ENCODE data around the gene TMEM100. TPM values are rescaled to one million over a fixed set of nuclear protein-coding genes. Genes with fewer than 3 reads are reported as not detected.

Gene TMEM100
- polyA plus RNA-seq, 1 of the 3 experiments (the other 2 are of a cell fraction), result 1.7 TPM

DNA sequence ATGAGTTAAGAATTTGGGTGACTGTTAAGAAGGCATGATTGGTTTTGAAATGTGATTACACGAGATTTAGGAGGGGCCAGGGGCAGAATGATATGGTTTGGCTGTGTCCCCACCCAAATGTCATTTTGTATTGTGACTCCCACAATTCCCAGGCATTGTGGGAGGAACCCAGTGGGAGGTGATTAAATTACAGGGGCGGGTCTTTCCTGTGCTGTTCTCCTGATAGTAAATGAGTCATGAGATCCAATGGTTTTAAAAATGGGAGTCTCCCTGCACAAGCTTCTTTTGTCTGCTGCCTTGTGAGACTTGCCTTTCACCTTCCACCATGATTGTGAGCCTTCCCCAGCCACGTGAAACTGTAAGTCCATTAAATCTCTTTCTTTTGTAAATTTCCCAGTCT, 34.6 kb downstream of the TMEM100 start:
- DNase-seq, result no peak
- 25% methylated on average over 3 of the region's 3 CpGs for whole genome bisulfite sequencing (ENCODE audit: low lambda C conversion rate)
- no peak for TF ChIP-seq ELF1 (IDR thresholded peaks at IDR 0.05)
- no peak for TF ChIP-seq JUND (IDR thresholded peaks at IDR 0.05)
- TF ChIP-seq, protein P1, sequence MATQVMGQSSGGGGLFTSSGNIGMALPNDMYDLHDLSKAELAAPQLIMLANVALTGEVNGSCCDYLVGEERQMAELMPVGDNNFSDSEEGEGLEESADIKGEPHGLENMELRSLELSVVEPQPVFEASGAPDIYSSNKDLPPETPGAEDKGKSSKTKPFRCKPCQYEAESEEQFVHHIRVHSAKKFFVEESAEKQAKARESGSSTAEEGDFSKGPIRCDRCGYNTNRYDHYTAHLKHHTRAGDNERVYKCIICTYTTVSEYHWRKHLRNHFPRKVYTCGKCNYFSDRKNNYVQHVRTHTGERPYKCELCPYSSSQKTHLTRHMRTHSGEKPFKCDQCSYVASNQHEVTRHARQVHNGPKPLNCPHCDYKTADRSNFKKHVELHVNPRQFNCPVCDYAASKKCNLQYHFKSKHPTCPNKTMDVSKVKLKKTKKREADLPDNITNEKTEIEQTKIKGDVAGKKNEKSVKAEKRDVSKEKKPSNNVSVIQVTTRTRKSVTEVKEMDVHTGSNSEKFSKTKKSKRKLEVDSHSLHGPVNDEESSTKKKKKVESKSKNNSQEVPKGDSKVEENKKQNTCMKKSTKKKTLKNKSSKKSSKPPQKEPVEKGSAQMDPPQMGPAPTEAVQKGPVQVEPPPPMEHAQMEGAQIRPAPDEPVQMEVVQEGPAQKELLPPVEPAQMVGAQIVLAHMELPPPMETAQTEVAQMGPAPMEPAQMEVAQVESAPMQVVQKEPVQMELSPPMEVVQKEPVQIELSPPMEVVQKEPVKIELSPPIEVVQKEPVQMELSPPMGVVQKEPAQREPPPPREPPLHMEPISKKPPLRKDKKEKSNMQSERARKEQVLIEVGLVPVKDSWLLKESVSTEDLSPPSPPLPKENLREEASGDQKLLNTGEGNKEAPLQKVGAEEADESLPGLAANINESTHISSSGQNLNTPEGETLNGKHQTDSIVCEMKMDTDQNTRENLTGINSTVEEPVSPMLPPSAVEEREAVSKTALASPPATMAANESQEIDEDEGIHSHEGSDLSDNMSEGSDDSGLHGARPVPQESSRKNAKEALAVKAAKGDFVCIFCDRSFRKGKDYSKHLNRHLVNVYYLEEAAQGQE (IDR thresholded peaks at IDR 0.05; ENCODE audit: low read depth, low read length), result no peak
- TF ChIP-seq TAF1 (IDR thresholded peaks at IDR 0.05; ENCODE audit: borderline replicate concordance, low read depth, low read length), result no peak
- TF ChIP-seq, protein P2, sequence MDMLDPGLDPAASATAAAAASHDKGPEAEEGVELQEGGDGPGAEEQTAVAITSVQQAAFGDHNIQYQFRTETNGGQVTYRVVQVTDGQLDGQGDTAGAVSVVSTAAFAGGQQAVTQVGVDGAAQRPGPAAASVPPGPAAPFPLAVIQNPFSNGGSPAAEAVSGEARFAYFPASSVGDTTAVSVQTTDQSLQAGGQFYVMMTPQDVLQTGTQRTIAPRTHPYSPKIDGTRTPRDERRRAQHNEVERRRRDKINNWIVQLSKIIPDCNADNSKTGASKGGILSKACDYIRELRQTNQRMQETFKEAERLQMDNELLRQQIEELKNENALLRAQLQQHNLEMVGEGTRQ (IDR thresholded peaks at IDR 0.05; ENCODE audit: borderline replicate concordance, low read depth, low read length), result no peak
- no peak for TF ChIP-seq NRF1 (IDR thresholded peaks at IDR 0.05; ENCODE audit: low read depth, low read length)
- TF ChIP-seq CHD2 (IDR thresholded peaks at IDR 0.05; ENCODE audit: low read length, partially characterized antibody), result no peak
- no peak for TF ChIP-seq RXRA (IDR thresholded peaks at IDR 0.05; ENCODE audit: borderline replicate concordance, low read depth)
- no peak for TF ChIP-seq RFX5 (IDR thresholded peaks at IDR 0.05; ENCODE audit: low read length)
- no peak for TF ChIP-seq MEF2A (IDR thresholded peaks at IDR 0.05; ENCODE audit: borderline replicate concordance, low read depth)
- no peak for TF ChIP-seq FOXJ3 (CRISPR knock-in tag; IDR thresholded peaks at IDR 0.05)
- no peak for TF ChIP-seq TCF12 (IDR thresholded peaks at IDR 0.05)
- TF ChIP-seq, protein P3, sequence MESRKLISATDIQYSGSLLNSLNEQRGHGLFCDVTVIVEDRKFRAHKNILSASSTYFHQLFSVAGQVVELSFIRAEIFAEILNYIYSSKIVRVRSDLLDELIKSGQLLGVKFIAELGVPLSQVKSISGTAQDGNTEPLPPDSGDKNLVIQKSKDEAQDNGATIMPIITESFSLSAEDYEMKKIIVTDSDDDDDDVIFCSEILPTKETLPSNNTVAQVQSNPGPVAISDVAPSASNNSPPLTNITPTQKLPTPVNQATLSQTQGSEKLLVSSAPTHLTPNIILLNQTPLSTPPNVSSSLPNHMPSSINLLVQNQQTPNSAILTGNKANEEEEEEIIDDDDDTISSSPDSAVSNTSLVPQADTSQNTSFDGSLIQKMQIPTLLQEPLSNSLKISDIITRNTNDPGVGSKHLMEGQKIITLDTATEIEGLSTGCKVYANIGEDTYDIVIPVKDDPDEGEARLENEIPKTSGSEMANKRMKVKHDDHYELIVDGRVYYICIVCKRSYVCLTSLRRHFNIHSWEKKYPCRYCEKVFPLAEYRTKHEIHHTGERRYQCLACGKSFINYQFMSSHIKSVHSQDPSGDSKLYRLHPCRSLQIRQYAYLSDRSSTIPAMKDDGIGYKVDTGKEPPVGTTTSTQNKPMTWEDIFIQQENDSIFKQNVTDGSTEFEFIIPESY (IDR thresholded peaks at IDR 0.05; ENCODE audit: borderline replicate concordance, low read depth), result no peak
- H3K9me2 ChIP-seq, result no peaks in the 10 kb centered on the region
- H3K27me3 ChIP-seq (ENCODE audit: insufficient read depth), result no peaks in the 10 kb centered on the region
- H3K27ac ChIP-seq (ENCODE audit: low read depth in 2 of 2, low read length in 1 of 2), result no peak overlapping the region
- no peaks in the 10 kb centered on the region for H3F3A ChIP-seq (replicated peaks; ENCODE audit: insufficient read depth)
- peaks cover 0 to 35% of the 10 kb centered on the region in 2 experiments; a peak in 3 of 4 replicates for H3K4me1 ChIP-seq (ENCODE audit: control insufficient read depth in 1 of 2, insufficient read depth in 2 of 2, low read depth in 1 of 2, low read length in 1 of 2)
- no peak overlapping the region for H3K4me3 ChIP-seq (ENCODE audit: low read depth in 2 of 2, low read length in 1 of 2)
- H3K4me2 ChIP-seq, result no peak overlapping the region
- POLR2A ChIA-PET, result no interaction called here
- no peaks in the 10 kb centered on the region for H3K79me2 ChIP-seq (ENCODE audit: insufficient read depth)
- H4K20me1 ChIP-seq (ENCODE audit: insufficient read depth), result no peaks in the 10 kb centered on the region
- CTCF ChIA-PET, result interaction anchor here (5.4 kb wide), 1 partner anchor 161 kb away, joined by 46 read pairs; no protein-coding TSS in a partner anchor
- no peak overlapping the region for H2AFZ ChIP-seq (ENCODE audit: low read depth)
- no peaks in the 10 kb centered on the region for H3K9me3 ChIP-seq
- no peaks in the 10 kb centered on the region for H3K36me3 ChIP-seq (replicated peaks in 1 of 2; ENCODE audit: control insufficient read depth in 1 of 2, insufficient read depth in 2 of 2, low read length in 1 of 2)
- H3K9ac ChIP-seq, result no peak overlapping the region

All from SK-N-SH (cell line).